Measurements from ENCODE around the gene VPS9D1. TPM values are rescaled to one million over a fixed set of nuclear protein-coding genes. Genes with fewer than 3 reads are reported as not detected.
"Not testable (repeated sequence)": the region's sequence is repeated elsewhere in the genome, so short reads cannot be mapped to it uniquely, and the experiment has no call there.

VPS9D1 gene
- total RNA-seq, 1 donor from 2014 or later, result 20.2 TPM

GRCh38 chr16:89693289-89693731 lies 27.4 kb downstream of the VPS9D1 start:
- Mint-ChIP-seq H3K27me3 (ENCODE audit: low read depth) (no peaks in the 10 kb centered on the region), H3K36me3 (ENCODE audit: low read depth) (peaks cover 4% of the 10 kb centered on the region), H3K4me3 (peak overlapping the region; percentile 57), H3K4me1 (no peaks in the 10 kb centered on the region), H3K27ac (ENCODE audit: unreplicated experiment) (no peak overlapping the region), H3K9me3 (no peaks in the 10 kb centered on the region)
- TF ChIP-seq CTCF (conservative IDR thresholded peaks at IDR 0.05), result no peak
- DNase-seq (ENCODE audit: low read depth, low spot score), result no peak

- no peak for DNase-seq (ENCODE audit: low read depth, low spot score)
- Mint-ChIP-seq H3K4me1 (peaks cover 8% of the 10 kb centered on the region), H3K27ac (ENCODE audit: unreplicated experiment) (no peak overlapping the region), H3K4me3 (peak overlapping the region; percentile 38), H3K27me3 (ENCODE audit: low read depth) (no peaks in the 10 kb centered on the region), H3K36me3 (ENCODE audit: low read depth) (peaks cover 11% of the 10 kb centered on the region), H3K9me3 (no peaks in the 10 kb centered on the region)
- TF ChIP-seq CTCF (conservative IDR thresholded peaks at IDR 0.05), result no peak
These were observed 28.6 kb downstream of the VPS9D1 start for GRCh38 chr16:89691986-89692569.

- no peak for TF ChIP-seq CTCF (conservative IDR thresholded peaks at IDR 0.05)
- Mint-ChIP-seq H3K27ac (ENCODE audit: unreplicated experiment) (no peak overlapping the region), H3K27me3 (ENCODE audit: low read depth) (peaks cover 2% of the 10 kb centered on the region), H3K4me3 (peak overlapping the region; percentile 47), H3K36me3 (ENCODE audit: low read depth) (peaks cover 12% of the 10 kb centered on the region), H3K9me3 (no peaks in the 10 kb centered on the region), H3K4me1 (peaks cover 10% of the 10 kb centered on the region)
- no peak for DNase-seq (ENCODE audit: low read depth, low spot score)
These were observed 29.3 kb downstream of the VPS9D1 start for GRCh38 chr16:89691231-89691985.

- no peak for DNase-seq (ENCODE audit: low read depth, low spot score)
- TF ChIP-seq CTCF (conservative IDR thresholded peaks at IDR 0.05), result no peak
- Mint-ChIP-seq H3K9me3 (peaks cover 4% of the 10 kb centered on the region), H3K4me1 (peaks cover 11% of the 10 kb centered on the region), H3K4me3 (peak overlapping the region; percentile 67), H3K27ac (ENCODE audit: unreplicated experiment) (no peak overlapping the region), H3K36me3 (ENCODE audit: low read depth) (peaks cover 19% of the 10 kb centered on the region), H3K27me3 (ENCODE audit: low read depth) (peaks cover 3% of the 10 kb centered on the region)
These were observed 30.3 kb downstream of the VPS9D1 start for GRCh38 chr16:89690392-89690901.

- Mint-ChIP-seq H3K36me3 (ENCODE audit: low read depth) (peaks cover 27% of the 10 kb centered on the region), H3K4me1 (peaks cover 11% of the 10 kb centered on the region), H3K4me3 (peak overlapping the region; percentile 67)
- not testable (repeated sequence) for H3K27me3 Mint-ChIP-seq (ENCODE audit: low read depth); DNase-seq (ENCODE audit: low read depth, low spot score); H3K9me3 Mint-ChIP-seq; H3K27ac Mint-ChIP-seq (ENCODE audit: unreplicated experiment)
These were observed 31.1 kb downstream of the VPS9D1 start for GRCh38 chr16:89689621-89690020.

GRCh38 chr16:89689142-89689541 lies 31.6 kb downstream of the VPS9D1 start:
- H3K27ac Mint-ChIP-seq (ENCODE audit: unreplicated experiment), result no peak overlapping the region
- H3K9me3 Mint-ChIP-seq, result peaks cover 8% of the 10 kb centered on the region
- no peak for DNase-seq (ENCODE audit: low read depth, low spot score)
- TF ChIP-seq CTCF (conservative IDR thresholded peaks at IDR 0.05), result no peak
- peaks cover 30% of the 10 kb centered on the region for H3K36me3 Mint-ChIP-seq (ENCODE audit: low read depth)
- H3K4me3 Mint-ChIP-seq, result peak overlapping the region; percentile 67
- peaks cover 3% of the 10 kb centered on the region for H3K27me3 Mint-ChIP-seq (ENCODE audit: low read depth)
- H3K4me1 Mint-ChIP-seq, result peaks cover 11% of the 10 kb centered on the region
